HG02885 (cell line): ENCODE results near the gene ATP2C2.
"Not testable (repeated sequence)": the region's sequence is repeated elsewhere in the genome, so short reads cannot be mapped to it uniquely, and the experiment has no call there.

Experiments used
- ATAC-seq: cut with Tn5 transposase; IDR thresholded peaks from one replicate; pipeline ENCODE4 v1.9.1; 2021; ENCODE audit warnings: mild to moderate bottlenecking; ENCODE audit not compliant: unreplicated experiment, poor library complexity

ATP2C2 gene

DNA sequence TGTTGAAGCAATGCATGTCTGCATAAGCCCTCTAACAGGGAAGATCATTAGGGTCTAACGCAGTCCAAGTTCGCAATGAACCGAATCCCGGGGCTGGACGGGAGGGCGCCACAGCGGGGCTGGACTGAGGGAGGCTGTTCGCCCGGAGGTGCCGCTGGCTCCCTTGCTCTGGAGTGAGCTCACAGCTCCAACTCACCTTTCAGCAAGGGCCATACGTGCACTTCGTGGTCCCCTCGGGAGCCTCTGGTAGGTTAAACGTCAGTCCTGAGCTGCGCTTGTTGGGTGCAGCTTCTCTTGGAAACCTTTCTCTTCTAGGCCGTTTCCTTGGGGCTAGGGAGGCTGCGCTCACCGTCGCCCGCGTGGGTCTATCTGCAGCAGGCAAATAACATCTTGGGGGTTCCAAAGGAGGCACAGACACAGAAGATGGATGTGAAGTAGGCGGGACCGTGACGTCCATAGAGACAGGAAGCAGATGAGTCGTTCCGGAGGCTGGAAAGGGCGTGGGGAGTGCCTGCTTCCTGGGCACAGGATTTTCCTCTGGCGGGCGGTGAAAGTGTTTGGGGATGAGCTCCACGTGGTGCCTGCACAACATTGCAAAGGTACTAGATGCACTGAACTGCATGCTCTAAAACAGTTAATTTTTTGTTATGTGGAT is 21.9 kb downstream of the ATP2C2 start:
- no peak for ATAC-seq

DNA sequence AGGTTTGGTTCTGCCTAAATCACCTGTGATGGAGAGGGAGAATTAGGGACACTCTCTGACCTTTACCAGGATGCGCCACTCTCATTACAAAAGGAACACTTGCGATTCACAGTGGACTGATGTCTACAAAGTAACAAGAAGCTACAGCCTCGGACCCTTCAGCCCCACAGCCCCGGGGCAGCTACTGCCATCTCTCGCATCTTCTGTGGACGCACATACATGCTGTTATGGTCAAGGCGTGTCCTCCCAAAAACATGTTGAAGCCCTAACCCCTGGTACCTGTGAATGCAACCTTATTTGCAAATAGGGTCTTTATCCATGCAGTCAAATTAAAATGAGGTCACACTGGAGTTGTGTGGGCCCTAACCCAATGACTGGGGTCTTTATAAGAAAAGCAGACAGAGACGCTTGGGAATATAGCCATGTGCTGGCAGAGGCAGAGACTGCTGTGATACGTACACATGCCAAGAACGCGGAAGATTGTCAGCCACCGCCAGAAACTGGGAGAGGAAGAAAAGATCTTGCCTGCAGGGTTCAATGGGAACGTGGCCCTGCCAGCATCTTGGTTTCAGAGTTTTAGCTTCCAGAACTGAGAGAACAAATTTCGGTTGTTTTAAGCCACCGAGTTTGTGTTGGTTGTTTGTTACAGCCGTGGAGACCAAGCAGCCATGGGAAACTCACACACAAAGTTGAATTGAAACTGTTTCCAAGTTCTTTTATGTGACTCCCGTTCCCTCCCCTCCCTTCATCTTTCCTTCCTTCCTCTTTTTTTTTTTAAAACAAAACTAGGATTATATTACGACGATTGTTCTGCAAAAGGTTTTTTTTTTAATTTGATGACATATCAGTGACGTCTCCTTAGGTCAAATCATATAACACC is 23.1 kb downstream of the ATP2C2 start:
- no peak for ATAC-seq

DNA sequence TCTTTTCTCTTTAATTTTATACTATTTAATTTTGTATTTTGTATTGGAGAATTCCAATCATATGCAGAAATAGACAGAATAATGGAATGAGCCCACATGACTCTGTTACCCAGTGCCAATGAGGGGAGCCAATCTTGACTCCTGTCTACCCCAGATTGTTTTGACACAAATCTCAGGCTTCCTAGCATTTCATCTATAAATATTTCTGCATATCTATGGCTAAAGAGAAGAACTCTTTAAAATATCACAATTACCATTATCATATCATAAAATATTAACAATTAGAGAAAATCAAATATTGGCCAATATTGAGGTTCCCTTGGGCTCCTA is 23.7 kb downstream of the ATP2C2 start:
- ATAC-seq: no peak

DNA sequence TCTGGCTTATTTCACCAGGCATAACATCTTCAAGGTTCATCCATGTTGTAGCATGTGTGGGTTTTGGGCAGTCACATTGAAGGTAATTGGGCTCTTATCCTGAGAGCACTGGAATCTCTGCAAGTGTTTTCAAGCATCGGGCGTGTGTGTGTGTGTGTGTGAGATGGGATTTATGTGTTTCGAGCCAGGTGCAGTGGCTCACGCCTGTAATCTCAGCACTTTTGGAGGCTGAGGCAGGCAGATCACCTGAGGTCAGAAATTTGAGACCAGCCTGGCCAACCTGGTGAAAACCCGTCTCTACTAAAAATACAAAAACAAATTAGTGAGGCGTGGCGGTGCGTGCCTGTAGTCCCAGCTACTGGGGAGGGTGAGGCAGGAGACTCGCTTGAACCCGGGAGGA is 27.7 kb downstream of the ATP2C2 start:
- ATAC-seq: not testable (repeated sequence)

DNA sequence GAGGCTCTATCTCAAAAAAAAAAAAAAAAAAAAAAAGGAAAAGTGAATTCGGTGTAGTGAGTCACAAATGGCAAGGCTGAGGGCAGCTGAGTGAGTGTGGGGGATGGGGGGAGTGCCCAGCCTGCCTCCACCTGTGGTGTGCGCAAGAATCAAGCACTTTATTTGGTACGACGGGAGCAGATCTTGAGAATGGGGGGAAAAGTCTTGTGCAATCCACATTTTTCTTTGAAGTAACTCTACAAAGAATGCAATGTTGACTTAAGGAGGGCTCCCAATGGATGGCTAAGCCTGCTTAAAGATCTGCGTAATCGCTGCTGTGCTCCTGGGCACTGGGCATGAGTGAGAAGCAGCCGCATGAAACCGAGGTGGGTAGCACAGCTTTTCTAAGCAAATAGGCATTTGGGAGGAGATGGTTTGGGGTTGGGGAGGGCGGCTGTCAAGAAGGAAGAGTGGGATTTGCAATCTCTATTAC is 28.2 kb downstream of the ATP2C2 start:
- ATAC-seq: no peak

DNA sequence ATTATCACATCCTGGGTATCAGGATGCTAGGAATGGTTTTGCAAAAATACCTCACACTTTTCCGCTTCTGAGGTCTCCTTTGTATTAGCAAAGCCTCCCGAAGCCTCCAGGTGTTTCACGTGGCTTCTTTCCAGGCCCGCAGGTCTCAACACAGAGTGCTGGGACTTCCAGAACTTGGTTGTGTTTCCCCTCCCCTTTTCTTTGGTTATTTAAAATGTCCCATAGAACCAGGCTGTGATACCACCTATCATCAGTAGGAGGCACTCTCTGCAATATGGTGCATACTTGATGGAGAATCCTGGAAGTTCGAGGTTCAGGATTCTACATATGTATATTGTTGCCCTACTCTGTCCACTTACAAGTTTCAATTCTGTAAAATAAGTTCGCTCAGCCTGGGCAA is 28.8 kb downstream of the ATP2C2 start:
- no peak for ATAC-seq

DNA sequence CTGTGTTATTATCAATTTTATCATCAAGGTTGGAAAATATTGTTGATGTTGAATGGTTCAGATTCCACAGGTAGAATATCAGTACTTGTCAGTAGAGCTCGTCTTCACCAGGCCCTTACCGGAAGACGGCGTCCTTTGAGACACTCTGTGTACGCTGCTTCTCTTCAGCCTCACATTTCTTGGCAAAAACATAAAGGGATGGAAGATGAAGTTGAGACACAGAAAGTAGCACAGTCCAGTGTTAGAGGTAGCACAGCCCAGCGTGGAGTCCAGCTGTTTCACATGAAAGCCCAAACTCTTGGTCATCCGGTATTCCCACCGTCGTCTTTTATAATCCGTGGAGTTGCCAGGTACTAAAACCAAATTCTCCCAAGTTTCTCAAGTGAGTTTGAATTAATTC is 30.4 kb downstream of the ATP2C2 start:
- ATAC-seq: no peak

DNA sequence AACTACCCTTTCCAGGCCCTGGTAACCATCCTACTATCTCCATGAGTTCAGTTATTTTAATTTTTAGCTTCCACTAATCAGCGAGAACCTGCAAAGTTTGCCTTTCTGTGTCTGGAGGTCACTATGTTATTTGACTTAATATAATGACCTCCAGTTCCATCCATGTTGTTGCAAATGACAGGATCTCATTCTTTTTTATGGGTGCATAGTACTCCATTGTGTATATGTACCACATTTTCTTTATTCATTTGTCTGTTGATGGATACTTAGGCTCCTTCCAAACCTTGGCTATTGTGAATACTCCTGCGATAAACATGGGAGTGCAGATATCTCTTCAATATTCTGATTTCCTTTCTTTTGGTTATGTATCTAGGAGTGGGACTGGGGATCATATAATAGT is 31.6 kb downstream of the ATP2C2 start:
- not testable (repeated sequence) for ATAC-seq

DNA sequence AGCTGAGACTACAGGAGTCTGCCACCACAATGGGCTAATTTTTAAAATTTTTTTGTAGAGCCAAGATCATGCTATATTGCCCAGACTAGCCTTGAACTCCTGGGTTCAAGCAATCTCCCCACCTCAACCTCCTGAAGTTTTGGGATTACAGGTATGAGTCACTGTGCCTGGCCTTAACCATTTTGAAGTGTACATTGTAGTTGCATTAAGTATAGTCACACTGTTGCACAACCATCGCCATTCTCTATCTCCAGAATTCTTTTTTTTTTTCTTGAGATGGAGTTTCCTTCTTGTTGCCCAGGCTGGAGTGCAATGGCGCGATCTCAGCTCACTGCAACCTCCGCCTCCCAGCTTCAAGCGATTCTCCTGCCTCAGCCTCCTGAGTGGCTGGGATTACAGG is 35.1 kb downstream of the ATP2C2 start:
- not testable (repeated sequence) for ATAC-seq

DNA sequence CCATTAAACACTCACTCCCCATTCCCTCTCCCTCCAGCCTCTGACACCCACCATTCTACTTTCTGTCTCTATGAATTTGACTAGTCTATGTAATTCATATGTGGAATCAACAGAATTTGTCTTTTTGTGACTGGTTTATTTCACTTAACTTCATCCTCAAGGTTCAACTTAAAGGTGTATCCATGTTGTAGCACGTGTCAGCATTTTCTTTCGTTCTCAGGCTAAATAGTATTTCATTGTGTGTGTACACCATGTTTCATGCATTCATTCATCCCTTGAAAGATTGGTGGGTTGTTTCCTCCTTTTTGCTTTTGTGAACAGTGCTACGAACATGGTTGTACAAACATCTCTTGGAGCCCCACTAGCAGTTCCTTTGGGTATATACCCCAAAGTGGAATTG is 36.0 kb downstream of the ATP2C2 start:
- no peak for ATAC-seq

DNA sequence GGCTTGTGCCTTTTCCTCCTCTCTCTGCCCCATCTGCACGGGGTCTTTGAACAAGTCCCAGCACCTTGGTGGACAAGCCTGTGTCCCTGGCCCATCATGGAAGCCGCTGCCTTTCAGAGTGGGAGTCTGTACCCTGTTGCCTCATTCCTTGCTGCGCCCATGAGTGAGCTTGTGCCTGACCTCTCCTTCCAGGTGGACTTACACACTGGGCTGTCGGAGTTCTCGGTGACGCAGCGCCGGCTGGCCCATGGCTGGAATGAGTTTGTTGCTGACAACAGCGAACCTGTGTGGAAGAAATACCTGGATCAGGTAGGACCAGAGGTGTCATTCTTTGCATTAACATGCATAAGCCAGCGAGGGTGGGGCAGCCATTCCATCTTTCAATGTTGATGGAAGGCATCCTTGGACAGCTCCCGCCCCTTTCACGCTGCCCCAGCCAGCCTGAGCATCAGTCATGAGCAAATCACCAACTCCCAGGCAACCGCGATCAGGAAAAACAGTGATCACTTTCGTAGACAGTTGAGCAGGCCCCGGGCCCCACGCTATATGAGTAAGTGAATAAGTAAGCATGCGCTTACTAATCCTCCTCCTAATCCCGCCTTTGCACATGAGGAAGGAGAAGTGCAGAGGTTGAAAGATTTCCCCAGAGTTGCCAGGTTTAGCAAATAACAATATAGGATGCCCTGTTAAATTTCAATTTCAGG is 36.8 kb downstream of the ATP2C2 start:
- no peak for ATAC-seq

DNA sequence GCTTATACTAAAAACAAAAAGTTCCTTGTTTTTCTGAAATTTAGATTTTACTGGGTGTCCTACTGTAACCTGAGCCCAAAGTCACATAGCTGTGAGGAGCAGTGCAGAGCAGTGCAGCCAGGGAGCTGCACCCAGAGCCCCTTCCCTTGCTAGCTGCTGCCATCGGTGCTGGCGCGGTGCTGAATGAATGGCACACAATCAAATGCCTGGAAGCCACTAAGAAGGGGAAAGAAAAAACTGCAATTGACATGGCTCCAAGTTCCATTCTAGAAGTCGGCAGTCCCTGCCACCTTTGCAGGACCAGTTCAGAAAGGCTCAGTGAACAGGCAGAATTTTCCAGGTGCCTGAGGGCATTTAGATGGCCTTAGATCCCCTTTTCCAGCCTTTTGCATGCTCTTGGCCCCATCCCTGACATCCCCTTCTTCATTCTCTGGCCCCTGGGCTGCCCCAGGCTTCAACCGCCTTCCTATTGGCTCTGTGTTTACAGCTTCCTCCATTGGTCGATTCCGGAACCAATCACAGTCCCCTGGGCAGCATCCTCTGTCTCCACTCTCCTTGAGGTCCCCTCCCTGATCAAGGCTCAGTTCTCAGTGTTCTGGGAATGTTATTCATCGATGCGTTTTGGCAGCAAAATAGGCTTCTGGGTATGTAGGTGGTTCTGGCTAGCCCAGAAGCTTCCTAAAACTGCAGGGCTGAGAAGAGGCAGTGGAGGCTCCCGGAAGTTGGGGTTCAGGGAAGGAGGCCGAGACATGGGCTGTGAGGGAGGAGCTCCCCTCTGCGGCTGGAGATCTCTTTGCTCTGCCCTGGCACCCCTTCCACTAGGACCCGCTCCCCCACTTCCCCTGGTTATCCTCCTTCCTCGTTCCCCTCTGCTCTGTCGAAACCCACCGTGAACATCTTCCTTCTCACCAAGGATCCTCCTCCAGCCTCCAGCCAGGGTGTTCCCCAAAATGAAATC is 37.9 kb downstream of the ATP2C2 start:
- no peak for ATAC-seq

DNA sequence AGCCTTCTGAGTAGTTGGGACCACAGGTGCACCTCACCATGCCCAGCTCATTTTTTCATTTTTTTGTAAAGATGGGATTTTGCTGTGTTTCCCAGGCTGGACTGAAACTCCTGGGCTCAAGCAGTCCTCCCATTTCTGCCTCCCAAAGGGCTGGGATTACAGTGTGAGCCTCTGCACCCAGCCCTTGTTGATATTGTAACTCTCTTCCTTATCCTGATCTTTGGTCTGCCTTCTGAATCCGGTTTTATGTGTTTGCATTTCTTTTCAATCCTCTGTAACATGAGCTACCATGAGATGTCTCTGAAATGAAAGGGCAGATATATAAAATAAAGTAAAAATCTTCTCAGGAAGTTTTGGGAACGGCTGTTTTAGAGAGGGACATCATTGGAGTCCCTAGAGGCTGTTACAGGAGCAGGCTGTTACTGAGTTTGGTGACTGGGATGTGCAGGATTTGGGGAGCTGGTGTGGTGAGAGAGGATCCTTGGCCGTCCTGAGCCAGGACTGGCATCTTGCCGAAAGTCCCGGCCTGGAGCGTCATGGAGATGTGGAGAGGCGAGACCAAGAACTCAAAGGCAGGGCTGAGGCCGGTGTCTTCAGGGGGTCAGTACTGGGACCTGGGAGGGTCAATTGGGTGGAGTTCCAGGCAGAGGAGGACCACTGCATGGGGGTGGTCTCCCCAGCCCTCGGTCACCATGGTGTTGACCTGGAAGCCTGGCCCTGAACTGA is 39.4 kb downstream of the ATP2C2 start:
- no peak for ATAC-seq

DNA sequence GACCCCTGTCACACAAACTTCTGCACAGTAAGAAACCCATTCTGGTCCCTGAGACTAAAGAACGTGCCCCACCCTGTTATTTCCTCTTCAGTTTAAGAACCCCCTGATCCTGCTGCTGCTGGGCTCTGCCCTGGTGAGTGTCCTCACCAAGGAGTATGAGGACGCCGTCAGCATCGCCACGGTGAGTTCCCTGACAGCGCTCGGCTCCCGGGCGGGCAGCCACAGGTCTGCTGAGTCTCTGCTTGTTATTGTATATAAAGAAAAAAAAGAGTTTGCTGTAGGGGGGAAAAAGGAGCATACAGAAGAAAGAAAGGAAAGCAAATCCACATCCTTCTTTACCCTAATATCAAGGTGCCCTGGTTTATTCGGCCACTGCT is 40.0 kb downstream of the ATP2C2 start:
- ATAC-seq: no peak

DNA sequence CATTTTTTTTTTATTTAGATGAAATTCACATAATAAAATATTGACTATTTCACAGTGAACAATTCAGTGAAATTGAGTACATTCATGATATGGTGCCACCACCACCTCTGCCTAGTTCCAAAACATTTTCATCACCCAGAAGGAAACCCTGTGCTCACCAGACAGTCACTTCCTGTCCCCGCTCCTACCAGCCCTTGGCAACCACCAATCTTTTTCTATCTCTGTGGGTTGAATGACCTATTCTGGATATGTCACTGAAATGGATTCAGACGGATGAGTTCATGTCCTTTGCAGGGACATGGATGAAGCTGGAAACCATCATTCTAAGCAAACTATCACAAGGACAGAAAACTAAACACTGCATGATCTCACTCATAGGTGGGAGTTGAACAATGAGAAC is 40.5 kb downstream of the ATP2C2 start:
- no peak for ATAC-seq

DNA sequence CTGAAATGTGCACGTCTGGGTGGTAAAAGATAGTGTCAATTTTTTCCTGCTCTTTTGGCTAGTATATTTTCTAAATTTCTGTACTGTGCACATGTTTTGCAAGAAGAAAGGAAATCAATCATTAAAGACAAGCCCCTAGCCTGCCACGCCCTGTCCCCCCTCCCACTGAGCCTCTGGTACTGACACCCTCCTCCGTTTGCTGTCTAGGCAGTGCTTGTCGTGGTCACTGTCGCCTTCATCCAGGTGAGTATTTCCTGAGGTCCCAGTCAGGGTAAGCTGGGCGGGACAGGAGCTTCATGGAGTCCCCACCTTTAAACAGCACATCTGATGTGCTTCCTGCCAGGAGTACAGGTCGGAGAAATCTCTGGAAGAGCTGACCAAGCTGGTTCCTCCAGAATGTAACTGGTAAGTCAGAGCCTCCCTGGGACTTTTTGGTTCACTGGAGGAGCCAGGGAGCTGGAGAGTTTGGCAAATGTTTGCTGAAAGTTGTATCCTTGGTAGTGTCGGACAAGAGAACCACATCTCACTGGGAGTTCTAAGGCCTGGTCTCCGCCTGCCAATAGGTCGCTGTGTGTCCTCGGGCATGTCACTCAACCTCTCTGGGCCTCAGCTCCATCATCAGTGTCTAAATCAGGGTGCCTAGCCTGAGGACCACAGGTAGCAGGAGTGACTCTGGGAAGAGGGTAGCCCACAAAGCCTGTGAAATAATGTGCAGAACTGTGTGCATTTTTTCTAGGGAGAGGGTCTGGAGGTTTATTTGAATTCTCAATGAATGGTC is 42.2 kb downstream of the ATP2C2 start:
- no peak for ATAC-seq

DNA sequence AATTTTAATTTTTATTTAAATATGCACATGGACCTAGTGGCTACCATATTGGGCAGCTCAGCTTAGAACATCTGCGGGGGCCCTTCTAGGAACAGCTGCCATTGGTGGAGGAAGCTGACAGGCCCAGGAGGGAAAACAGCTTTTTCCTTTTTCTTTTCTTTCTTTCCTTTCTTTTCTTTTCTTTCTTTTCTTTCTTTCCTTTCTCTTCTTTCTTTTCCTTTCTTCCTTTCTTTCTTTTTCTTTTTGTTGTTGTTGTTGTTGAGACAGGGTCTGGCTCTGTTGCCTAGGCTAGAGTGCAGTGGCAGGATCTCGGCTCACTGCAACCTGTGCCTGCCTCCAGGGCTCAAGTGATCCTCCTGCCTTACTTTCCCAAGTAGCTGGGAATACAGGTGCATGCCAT is 43.4 kb downstream of the ATP2C2 start:
- ATAC-seq: no peak

DNA sequence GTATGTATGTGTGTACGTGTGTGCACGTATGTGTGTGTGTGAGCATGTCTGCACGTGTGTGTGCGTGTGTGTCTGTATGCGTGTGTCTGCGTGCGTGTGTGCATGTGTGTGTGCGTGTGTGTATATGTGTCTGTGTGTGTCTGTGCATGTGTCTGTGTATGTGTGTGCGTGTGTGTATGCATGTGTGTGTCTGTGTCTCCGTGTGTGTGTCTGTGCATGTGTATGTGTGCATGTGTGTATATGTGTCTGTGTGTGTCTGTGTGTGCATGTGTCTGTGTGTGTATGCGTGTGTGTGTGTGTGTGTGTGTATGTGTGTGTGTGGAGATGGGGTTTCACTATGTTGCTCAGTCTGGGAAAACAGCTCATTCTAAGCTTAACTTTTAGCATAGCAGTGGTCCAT is 43.9 kb downstream of the ATP2C2 start:
- no peak for ATAC-seq
